Esophagus muscularis mucosa (tissue), 4 donors: ENCODE data around the gene DLG1. TPM values are rescaled to one million over a fixed set of nuclear protein-coding genes. Genes with fewer than 3 reads are reported as not detected.

ENCODE experiments used
- DNase-seq: peaks from one replicate; pipeline ENCODE4 v3.0.0-alpha.2; 2017; ENCODE audit errors: extremely low spot score
- H3K27ac ChIP-seq, 4 donors: fragments of 200-600 bp; sonication (generic); replicated peaks in 1 of 4; 1 replicate in 3 of 4; 2 replicates in 1 of 4; pipeline ENCODE4 v1.5.1; 2016 to 2019; ENCODE audit warnings: mild to moderate bottlenecking in 1 of 4
- H3K27me3 ChIP-seq, 4 donors: fragments of 200-600 bp; sonication (generic); one replicate each; pipeline versions ENCODE4 v1.5.1 to v1.6.0; 2016 to 2019
- H3K36me3 ChIP-seq, 4 donors: fragments of 200-600 bp; sonication (generic); one replicate each; pipeline ENCODE4 v1.5.1; 2016 to 2019
- H3K4me1 ChIP-seq, 4 donors: fragments of 200-600 bp; sonication (generic); one replicate each; pipeline ENCODE4 v1.5.1; 2016 to 2019
- H3K4me3 ChIP-seq, 4 donors: fragments of 200-600 bp; sonication (generic); 1 replicate in 2 of 4; 2 replicates in 2 of 4; pipeline ENCODE4 v1.5.1; 2016 to 2019; ENCODE audit warnings: mild to moderate bottlenecking in 4 of 4, moderate library complexity in 1 of 4
- H3K9me3 ChIP-seq, 4 donors: fragments of 200-600 bp; sonication (generic); 1 replicate in 3 of 4; 2 replicates in 1 of 4; pipeline ENCODE4 v1.5.1; 2016 to 2019
- EP300 ChIP-seq: sonication (generic); formaldehyde crosslinking; IDR thresholded peaks from one replicate; pipeline ENCODE4 v1.6.1; 2017; ENCODE audit warnings: antibody characterized with exemption
- POLR2A ChIP-seq: fragments of 450-650 bp; IDR thresholded peaks from one replicate; pipeline ENCODE4 v1.6.1; 2017; ENCODE audit warnings: antibody characterized with exemption, moderate library complexity, mild to moderate bottlenecking, low read depth
- POLR2AphosphoS5 ChIP-seq, 2 donors: sonication (generic); formaldehyde crosslinking; IDR thresholded peaks; one replicate each; pipeline ENCODE4 v1.6.1; 2017; ENCODE audit warnings: antibody characterized with exemption in 2 of 2
- WGBS: methylation state at CpG from one replicate; pipeline ENCODE4 v1.1.5; 2018; 5-methylcytosine and 5-hydroxymethylcytosine counted together
- intact Hi-C: fragments of 100-400 bp; cut with DNase I; formaldehyde crosslinking; loops from one replicate; pipeline ENCODE4 v1.15.1; 2023
- total RNA-seq, 4 donors: library from RNA; depleted of rRNA; stranded (reverse); fragments of >200 nt; gene quantifications; one replicate each; pipeline versions ENCODE4 v1.1.0 to v1.2.1, GENCODE V29; 2016
- TF ChIP-seq, protein P1 (sequence below), 3 experiments: fragments of 200-600 bp in 2 of 3; fragments of 450-650 bp in 1 of 3; sonication (generic) in 2 of 3; IDR thresholded peaks; one replicate each; pipeline ENCODE4 v1.5.1; 2017 to 2019; ENCODE audit warnings: antibody characterized with exemption in 3 of 3, mild to moderate bottlenecking in 2 of 3, moderate library complexity in 1 of 3

The DLG1 gene
- total RNA-seq, 4 donors from 2014 or later = 56.8 to 73.1 (median 69.1) TPM

DNA sequence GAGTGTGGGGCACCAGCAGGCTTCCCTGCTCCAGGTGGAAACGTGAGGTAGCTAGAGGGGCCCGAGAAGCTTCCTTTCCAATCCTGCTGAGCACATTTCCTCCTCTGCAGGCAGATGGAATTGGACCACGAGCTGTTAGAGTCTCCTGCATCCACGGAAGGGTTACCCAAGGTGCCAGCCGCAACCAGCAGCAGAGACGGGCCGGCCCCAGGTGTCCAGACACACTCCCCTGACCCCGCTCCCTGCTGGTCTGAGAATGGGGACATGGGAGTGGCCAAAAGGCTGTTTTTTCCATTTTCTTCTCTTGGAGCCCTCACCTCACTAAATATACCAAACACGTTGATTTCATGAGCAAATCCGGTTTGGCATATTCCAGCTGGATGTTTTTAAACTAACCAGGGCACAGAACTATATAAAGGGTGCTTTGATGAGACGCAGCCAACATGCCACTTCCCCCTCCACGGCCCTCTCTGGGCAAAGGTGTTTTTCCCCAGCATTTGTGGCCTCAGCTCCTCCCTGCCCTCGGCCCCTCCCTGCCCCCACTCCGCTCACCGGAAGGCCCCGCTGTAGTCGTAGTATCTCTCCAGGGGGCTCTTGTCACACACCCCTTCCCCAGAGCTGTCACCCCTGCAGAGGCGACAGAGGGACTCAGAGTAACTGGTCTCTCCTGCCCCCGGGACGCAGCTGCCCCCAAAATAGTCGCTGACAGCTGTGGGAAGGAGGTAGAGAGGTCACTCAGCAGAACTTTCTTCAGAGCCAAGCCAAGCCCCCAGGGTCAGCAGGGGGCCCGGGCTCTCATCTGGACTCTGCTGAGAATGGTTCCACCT lies 275.8 kb downstream of the DLG1 start:
- Histone ChIP-seq H3K4me1 (peaks cover 0 to 6% (median 3%) of the 10 kb centered on the region in 4 donors), H3K27me3 (peaks cover 0 to 29% (median 0%) of the 10 kb centered on the region in 4 donors), H3K36me3 (no peaks in the 10 kb centered on the region), H3K9me3 (no peaks in the 10 kb centered on the region), H3K4me3 (no peak overlapping the region), H3K27ac (no peak overlapping the region)
- DNase-seq = no peak
- whole genome bisulfite sequencing = 44% methylated on average over 20 of the region's 22 CpGs
- TF ChIP-seq EP300 (no peak), POLR2A (no peak), POLR2AphosphoS5 (IDR thresholded peaks at IDR 0.05) (no peak)
- TF ChIP-seq, protein P1, sequence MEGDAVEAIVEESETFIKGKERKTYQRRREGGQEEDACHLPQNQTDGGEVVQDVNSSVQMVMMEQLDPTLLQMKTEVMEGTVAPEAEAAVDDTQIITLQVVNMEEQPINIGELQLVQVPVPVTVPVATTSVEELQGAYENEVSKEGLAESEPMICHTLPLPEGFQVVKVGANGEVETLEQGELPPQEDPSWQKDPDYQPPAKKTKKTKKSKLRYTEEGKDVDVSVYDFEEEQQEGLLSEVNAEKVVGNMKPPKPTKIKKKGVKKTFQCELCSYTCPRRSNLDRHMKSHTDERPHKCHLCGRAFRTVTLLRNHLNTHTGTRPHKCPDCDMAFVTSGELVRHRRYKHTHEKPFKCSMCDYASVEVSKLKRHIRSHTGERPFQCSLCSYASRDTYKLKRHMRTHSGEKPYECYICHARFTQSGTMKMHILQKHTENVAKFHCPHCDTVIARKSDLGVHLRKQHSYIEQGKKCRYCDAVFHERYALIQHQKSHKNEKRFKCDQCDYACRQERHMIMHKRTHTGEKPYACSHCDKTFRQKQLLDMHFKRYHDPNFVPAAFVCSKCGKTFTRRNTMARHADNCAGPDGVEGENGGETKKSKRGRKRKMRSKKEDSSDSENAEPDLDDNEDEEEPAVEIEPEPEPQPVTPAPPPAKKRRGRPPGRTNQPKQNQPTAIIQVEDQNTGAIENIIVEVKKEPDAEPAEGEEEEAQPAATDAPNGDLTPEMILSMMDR (IDR thresholded peaks at IDR 0.05) = no peak
- intact Hi-C loops = no loop called here

DNA sequence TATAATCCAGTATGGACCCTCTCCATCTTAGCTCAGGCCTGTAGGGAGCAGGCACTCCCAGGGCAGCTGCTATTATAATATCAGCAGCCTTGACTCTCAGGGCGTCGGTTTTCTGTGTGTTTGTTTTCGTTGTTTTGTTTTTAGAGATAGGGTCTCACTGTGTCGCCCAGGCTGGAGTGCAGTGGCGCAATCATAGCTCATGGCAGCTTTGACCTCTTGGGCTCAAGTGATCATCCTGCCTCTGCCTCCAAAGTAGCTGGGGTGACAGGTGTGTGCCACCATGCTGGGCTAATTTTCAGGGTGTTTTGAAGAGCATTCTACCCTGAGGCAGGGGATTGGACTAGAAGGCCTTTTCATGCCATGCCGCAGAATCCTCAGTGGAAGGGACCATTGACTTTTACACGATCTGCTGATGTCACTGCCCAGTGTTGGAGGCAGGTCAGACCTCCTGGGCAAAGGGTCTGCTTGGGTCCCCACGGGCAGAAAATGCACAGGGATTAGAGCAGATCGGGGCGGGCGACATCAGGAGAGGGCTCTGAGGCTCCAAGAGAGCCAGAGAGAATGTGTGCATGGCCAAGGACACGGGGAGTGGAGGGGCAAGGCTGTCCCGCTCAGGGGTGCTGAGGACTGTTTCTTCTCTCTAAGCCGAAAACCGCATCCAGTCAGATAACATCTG lies 276.5 kb downstream of the DLG1 start:
- TF ChIP-seq POLR2A (no peak), EP300 (no peak), POLR2AphosphoS5 (IDR thresholded peaks at IDR 0.05) (no peak)
- TF ChIP-seq, protein P1 (IDR thresholded peaks at IDR 0.05) = no peak
- Histone ChIP-seq H3K36me3 (no peaks in the 10 kb centered on the region), H3K27ac (no peak overlapping the region), H3K9me3 (no peaks in the 10 kb centered on the region), H3K4me1 (peaks cover 0 to 6% (median 3%) of the 10 kb centered on the region in 4 donors), H3K27me3 (peaks cover 0 to 28% (median 0%) of the 10 kb centered on the region in 4 donors), H3K4me3 (no peak overlapping the region)
- intact Hi-C loops = no loop called here
- no peak for DNase-seq
- 83% methylated on average over 15 of the region's 15 CpGs for WGBS

DNA sequence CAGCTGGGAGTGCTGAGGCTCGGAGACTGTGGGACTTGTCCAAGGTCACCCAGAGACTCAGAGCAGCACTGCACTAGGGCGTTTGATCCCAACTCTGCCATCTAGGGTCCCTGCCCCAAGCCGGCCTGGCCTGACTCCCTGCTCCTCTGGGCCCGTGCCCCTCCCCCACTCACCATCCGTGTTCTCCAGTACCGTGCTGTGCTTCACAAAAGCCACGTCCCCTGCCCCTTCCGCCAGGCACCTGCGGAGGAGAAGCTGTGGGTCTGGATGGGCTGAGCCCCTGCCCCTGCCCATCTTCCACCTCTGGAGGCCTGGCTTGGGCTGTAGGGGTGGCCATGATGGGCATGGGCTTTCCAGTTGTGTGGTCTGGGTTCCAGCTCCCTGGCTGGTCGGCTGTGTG lies 277.2 kb downstream of the DLG1 start:
- peaks cover 0 to 28% (median 0%) of the 10 kb centered on the region in 4 donors for H3K27me3 ChIP-seq
- 67% methylated on average over 9 of the region's 10 CpGs for WGBS
- TF ChIP-seq POLR2A = no peak
- TF ChIP-seq POLR2AphosphoS5 (IDR thresholded peaks at IDR 0.05) = no peak
- TF ChIP-seq, protein P1 (IDR thresholded peaks at IDR 0.05) = no peak
- TF ChIP-seq EP300 = no peak
- no peak for DNase-seq
- H3K9me3 ChIP-seq = no peaks in the 10 kb centered on the region
- no peak overlapping the region for H3K27ac ChIP-seq
- peaks cover 0 to 6% (median 3%) of the 10 kb centered on the region in 4 donors for H3K4me1 ChIP-seq
- intact Hi-C loops = no loop called here
- H3K36me3 ChIP-seq = no peaks in the 10 kb centered on the region
- H3K4me3 ChIP-seq = no peak overlapping the region

DNA sequence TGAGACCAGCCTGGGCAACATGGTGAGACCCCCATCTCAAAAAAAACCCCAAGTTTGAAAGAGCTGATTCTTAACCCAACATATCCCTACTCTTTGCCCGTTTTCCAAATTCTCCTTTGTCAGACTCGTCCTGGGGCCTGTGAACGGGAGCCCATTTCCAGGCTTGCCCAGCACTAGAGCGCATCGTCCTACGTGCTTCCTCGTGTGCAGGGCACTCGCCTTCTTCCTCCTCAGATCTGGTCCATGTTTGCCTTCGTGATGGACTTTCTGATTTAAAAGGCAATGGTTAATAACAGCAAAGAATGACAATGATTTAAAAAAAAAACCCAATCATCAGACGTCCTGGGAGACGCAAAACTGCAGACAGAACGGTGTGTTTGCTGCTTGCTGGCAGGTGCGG lies 278.9 kb downstream of the DLG1 start:
- intact Hi-C loops = no loop called here

More for the DNA sequence above, 278.9 kb downstream of the DLG1 start:
- Histone ChIP-seq H3K4me3 (no peak overlapping the region), H3K4me1 (peaks cover 0 to 6% (median 3%) of the 10 kb centered on the region in 4 donors), H3K27me3 (peaks cover 0 to 28% (median 0%) of the 10 kb centered on the region in 4 donors), H3K9me3 (no peaks in the 10 kb centered on the region), H3K27ac (no peak overlapping the region), H3K36me3 (no peaks in the 10 kb centered on the region)
- 91% methylated on average over 13 of the region's 13 CpGs for WGBS
- DNase-seq = no peak
- TF ChIP-seq, protein P1 (IDR thresholded peaks at IDR 0.05) = no peak
- TF ChIP-seq EP300 = no peak
- TF ChIP-seq POLR2A = no peak
- TF ChIP-seq POLR2AphosphoS5 (IDR thresholded peaks at IDR 0.05) = no peak
